ENCODE measurements around the gene SLIT3.

SLIT3 gene

DNA sequence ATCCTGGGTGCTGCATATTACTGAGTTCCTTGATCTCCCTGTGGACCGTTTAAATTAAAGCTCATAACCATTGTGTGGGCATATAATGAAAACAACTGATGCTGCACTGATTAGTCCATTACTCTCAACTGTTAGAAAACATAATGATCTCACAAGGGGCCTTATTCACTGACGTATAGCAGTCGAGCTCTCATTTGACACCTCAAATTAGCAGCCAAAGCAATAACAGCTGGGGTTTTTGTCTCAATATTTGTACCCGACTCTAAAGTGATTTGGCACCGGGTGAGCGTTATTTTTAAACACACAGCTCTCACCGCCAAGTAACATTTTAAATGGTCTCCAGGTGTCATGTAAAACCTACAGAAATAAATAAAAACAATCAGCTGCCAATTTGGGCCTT, 469.6 kb downstream of the SLIT3 start:
- DNase-seq (ENCODE audit: low read depth in 2 of 2): no peak

- DNase-seq (ENCODE audit: low read depth in 2 of 2): no peak
Measured at GRCh38 chr5:168830833-168831232, 470.1 kb downstream of the SLIT3 start.

GRCh38 chr5:168829922-168830417, 471.0 kb downstream of the SLIT3 start:
- no peak for DNase-seq (ENCODE audit: low read depth in 2 of 2)

GRCh38 chr5:168829044-168829443, 471.9 kb downstream of the SLIT3 start:
- no peak for DNase-seq (ENCODE audit: low read depth in 2 of 2)

DNA sequence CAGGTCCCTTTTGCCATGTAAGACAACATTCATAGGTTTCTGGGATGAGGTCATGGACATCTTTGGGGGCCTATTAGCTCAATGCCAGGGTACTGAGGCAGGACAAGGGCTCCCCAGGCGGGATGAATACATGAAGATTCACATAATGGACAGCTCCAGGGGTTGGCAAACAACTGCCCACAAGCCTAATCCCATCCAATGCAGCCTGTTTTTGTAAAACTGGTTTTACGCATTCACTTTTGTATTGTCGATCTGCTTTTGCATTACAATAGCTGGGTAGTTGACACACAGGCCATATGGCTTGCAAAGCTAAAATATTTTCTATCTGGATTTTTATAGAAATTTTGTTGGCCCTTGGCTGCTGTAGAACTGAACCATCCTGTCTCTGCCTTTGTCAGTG, 473.3 kb downstream of the SLIT3 start:
- DNase-seq (ENCODE audit: low read depth in 2 of 2): no peak

DNA sequence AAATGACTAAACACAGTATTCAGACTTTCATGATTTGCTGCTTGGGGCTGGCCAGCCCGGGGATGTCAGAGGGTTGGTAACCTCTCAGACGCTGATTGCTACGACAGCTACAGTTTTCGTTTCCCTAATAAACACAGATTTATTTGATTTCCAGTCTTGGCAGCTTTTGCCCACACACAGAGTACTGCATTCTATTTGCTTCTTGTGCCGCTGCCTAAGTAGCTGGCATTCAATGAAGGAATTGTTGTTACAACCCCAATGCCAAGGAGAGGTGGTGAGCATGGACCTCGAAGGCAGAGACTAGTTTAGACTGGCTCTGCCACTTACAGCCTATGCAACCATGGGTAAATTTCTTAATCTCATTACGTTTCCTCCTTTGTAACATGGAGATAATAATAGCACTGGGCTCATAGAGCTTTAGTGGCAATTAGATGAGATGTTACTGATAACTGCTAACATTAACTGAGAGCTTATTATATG, 474.7 kb downstream of the SLIT3 start:
- no peak for DNase-seq (ENCODE audit: low read depth in 2 of 2)

DNA sequence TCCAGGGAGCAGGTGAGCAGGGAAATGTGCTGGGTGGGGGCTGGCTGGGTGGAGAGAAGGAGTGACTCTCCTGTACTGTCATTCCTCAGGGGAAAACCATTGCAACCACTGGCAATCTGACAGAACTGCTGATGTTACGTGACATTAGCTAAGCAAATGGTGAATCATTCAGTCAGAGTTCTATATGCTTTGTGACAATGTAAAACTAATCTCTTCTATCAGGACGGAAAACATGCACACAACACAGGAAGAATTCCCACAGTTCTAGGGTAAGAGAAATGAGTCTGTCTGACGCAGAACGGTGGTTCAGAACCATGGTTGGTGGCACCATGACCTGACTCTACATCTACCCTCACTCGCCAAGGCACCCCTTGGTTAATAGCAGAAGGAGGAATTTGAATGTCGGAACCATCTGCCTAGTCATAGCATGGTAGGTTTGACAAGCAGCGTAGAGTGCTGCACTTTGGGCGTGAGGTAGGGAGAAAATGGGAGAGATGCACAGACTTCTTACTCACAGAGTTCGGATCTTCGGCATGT, 478.1 kb downstream of the SLIT3 start:
- DNase-seq (ENCODE audit: low read depth in 2 of 2): no peak

DNA sequence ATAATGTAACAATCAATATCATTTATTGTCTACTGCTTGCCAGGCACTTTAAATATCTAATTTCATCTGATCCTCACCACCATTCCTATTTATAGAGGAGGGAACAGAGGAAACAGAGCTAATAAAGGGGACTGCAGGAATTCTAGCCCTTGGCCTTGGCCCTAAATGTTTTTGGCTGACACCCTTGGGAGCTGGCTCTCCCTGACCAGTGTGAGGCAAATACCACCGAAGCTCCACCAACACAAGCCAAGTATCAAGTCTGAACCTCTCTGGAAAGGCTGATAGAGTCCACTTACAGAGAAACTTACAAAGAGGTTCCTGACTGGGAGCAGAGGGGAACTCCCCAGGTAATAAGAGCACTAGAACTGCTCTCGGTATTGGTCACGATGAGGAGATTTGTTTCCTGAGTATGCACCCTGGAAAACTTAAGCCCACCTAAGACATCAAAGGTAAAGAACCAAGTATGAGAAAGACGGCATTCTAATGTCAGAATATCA, 478.6 kb downstream of the SLIT3 start:
- no peak for DNase-seq (ENCODE audit: low read depth in 2 of 2)

DNA sequence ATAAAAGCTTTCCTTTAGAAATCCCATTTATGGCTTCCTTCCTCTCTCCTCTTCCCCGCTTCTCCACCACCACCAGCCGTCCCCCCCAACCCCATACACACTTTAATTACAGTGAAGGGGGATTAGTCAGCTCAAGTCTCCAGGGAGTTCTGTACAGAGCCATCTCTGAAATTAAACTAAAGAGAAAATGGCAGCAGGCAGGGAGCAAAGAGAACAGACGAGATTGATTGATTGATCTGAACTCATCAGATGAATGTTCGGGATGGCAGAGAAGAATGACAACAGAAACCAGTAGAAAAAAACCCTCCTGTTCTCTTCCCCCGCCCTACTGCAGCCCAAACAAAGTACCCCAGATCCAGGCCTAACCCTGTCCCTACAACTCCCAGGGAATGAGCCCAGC, 480.1 kb downstream of the SLIT3 start:
- no peak for DNase-seq (ENCODE audit: low read depth in 2 of 2)

DNA sequence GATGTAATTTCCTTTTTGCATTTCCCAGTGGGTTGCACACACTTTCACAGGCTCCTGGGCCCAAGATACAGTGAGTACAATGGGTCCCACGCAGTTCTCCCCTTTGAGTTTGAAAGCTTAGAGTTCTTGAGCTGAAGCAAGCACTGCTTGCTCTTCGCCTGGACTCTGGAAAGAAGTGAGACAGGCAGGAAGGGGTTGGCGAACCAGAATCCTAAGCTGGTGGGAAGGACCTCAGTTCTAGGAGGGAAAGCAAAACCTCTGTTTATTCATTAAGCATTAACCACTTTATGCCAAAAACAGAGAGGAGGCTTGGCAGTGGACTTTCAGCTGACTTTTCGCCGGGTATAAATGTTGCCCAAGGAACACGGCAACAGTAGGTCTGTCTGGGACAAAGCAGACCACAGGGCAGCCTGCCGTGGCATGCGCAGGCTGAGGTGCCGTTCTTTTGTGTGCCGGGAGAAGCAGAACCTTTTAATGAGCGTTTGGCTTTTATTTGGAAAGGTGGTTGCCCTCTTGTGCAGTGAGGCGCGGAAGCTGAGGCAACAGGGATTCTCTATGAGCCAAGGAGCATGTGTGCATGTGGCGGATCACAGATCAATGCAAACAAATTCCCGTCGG, 481.8 kb downstream of the SLIT3 start:
- DNase-seq (ENCODE audit: low read depth in 2 of 2): no peak

DNA sequence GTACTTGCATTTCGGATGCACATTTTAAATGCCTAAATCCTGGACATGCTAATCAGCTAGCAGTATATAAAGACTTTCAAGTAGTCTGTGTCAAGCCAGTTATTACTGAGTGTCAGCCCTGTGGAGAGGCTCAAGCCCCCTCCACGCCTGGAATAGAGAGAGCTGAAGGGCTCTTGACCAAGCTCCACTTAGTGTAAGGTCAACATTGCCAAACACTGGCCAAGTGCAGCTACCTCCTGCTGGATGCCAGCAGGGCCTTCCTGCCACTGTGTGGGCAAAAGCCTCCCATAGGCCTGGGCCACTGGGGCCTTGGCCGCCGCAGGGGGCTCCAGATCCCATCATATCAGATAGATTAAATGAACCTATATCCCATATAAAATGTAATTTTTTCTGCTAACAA, 482.4 kb downstream of the SLIT3 start:
- no peak for DNase-seq (ENCODE audit: low read depth in 2 of 2)

- no peak for DNase-seq (ENCODE audit: low read depth in 2 of 2)
Measured at GRCh38 chr5:168817591-168817990, 483.3 kb downstream of the SLIT3 start.

DNA sequence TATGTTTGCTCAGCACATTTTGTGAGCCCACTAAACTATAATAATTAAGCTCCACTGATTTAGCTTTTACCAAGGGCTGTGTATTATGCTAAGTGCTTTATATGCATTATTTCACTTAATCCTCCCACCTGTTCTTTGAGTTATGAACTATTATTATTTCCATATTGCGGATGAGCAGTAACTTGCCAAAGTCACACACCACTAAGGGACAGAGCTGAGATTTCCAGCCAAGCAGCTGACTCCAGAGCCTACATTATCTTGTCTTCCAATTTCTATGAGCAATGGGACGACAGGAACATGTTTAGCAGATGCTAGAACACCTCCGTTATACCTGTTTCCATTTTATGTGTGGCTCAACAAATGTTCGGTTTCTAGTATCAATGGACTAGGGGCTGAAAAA, 484.3 kb downstream of the SLIT3 start:
- no peak for DNase-seq (ENCODE audit: low read depth in 2 of 2)

- DNase-seq (ENCODE audit: low read depth in 2 of 2): no peak
Measured at GRCh38 chr5:168813184-168813968, 487.6 kb downstream of the SLIT3 start.

DNA sequence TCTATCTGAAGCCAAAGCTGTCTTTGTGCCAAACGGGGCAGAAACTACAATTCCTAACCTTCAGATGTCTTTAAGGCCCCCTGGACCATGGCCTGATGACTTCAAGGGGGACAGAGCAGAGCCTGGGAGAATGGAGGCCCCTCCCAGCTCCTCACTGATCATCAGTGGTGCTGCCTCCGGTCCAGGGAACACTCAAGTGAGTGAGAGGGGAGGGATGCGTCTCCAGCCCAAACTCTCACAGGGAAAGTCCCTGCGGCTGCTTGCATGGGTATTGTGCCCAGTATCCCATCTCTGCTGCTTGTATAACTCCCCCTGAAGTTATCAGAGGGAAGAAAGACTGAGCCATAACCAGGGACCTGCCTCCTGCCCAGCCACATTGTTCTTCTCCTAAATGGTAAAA, 490.3 kb downstream of the SLIT3 start:
- DNase-seq (ENCODE audit: low read depth in 2 of 2): no peak

- no peak for DNase-seq (ENCODE audit: low read depth in 2 of 2)
Measured at GRCh38 chr5:168809218-168809617, 491.7 kb downstream of the SLIT3 start.

- no peak for DNase-seq (ENCODE audit: low read depth in 2 of 2)
Measured at GRCh38 chr5:168808051-168808616, 492.8 kb downstream of the SLIT3 start.

DNA sequence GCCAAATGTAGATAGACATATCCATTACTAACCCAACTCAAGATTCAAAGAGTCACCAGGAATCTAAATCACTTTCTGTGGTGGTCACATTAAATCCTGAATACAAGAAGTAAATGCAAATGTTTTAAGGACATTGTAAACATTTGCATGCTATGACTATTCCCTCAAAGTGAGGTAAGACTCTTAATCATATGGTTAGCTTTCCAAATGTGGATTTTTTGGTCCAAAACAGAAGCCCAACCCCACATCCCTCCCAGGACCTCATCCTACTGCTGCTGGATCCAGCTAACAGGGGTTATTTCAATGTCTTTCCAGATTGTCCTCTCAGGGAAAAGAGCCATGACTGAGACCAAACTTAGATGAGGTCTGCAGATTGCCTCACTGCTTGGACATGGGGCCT, 493.7 kb downstream of the SLIT3 start:
- no peak for DNase-seq (ENCODE audit: low read depth in 2 of 2)

GRCh38 chr5:168803541-168803940, 497.4 kb downstream of the SLIT3 start:
- DNase-seq (ENCODE audit: low read depth in 2 of 2): no peak

- no peak for DNase-seq (ENCODE audit: low read depth in 2 of 2)
Measured at GRCh38 chr5:168802337-168802736, 498.6 kb downstream of the SLIT3 start.

- DNase-seq (ENCODE audit: low read depth in 2 of 2): no peak
Measured at GRCh38 chr5:168801567-168801966, 499.4 kb downstream of the SLIT3 start.

DNA sequence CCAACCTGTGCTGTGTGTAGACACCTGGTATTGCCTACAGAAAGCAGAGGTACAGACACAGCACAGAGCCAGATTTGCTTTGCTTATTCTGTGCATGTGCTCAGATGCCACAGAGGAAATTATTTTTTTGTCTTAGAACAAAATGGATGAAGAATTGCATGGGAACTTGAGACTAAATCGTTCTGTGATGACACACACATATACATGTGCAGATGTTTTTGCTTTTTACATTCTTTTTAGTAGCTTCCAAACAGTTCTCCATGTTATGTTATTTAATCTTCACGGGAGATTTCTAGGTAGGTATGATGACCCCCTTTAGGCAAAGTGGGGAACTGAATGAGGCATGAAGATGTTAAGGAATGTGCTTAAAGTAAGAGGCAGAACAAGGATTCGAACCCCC, 500.2 kb downstream of the SLIT3 start:
- no peak for DNase-seq (ENCODE audit: low read depth in 2 of 2)

Measured in stimulated activated CD8-positive, alpha-beta memory T cell treated with anti-CD3 and anti-CD28 coated beads, Interleukin-2, amount 100 ng/mL, for 1 hour (primary cell).